GM19240 (cell line): ENCODE results near the gene SASH3.
A peak's percentile ranks its signal among the peaks of the same experiment; 100 is the strongest.

Experiments
- DNase-seq: peaks from one replicate; pipeline ENCODE4 v3.0.0; 2011; ENCODE audit warnings: low spot score; ENCODE audit not compliant: insufficient read length

Gene SASH3

DNA sequence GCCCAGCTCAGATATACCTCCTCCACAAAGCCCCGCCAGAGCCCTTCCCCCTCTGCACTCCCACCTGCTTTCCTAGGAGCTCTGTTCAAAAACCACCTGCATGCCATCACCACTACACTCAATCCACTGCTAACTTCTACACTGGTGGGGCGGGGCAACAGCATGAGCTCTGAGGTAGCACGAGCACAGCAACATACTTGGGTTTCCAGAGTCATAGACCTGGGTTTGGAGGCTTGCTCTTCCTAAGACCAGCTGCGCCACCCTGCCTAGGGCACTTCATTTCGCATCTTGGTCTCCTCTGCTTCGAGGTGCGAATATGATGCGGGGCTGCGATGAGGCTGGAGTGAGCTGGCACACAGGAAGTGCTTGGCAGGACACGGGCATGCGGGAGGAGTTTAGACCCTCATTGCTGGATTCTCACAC is 3.6 kb downstream of the SASH3 start:
- no peak for DNase-seq

GRCh38 chrX:129784371-129784770 is 4.6 kb downstream of the SASH3 start:
- no peak for DNase-seq

DNA sequence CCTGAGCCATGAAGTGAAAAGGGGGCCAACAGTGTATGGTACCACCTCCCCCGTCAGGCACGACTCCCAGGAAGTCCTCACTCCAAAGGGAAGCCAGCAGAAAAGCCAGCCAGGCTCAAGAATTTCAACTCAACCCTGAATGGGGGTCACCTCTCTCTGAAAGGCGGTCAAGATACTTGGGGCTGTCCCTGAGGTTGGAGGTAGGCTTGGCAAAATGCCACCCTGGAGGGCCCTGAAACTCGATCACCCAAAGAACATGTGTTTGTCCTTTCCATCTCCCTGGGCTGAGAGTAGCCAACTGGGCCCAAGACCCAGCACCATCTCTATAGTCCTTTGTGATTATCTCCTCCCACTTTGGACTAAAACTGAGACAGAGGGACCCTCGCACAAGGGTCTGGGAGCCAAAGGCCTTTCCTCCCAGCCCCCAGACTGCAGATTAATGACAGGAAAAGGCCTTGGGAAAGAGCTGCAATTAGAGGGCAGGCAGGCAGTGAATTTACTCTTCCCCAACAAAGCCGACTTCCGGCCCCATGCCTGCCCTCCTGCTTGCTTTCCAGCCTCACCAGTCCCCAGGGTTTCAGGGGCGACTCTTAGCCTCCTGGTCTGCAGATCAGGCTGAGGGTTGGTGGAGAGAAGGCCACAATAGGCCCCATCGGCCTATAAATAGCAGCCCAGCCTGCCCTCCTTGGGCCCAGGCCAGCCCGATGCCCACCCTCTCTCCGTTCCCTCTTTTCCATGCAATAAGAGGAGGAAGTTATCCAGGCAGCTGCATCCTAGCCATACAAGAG is 5.6 kb downstream of the SASH3 start:
- DNase-seq: no peak

DNA sequence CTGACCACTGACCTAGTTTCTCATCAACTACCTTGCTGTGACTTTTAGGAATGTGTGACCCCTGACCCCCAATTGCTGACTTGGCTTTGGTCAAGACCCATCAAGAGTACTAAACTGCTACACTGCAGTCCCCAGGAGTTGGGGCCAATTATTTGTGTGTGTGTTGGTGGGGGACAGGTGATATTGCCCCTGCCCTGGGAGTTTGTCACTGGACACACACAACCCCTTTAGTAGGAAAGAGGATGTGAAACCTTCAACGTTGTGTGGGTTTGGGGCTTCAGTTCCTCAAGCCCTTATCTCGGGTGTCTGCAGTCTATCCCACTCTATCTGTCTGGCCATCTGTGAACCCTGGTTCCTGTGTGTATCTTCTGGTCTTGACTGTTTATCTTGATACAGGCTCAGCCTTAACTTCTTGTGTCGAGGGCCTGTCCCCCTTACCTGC is 6.5 kb downstream of the SASH3 start:
- peak; percentile 45 for DNase-seq

DNA sequence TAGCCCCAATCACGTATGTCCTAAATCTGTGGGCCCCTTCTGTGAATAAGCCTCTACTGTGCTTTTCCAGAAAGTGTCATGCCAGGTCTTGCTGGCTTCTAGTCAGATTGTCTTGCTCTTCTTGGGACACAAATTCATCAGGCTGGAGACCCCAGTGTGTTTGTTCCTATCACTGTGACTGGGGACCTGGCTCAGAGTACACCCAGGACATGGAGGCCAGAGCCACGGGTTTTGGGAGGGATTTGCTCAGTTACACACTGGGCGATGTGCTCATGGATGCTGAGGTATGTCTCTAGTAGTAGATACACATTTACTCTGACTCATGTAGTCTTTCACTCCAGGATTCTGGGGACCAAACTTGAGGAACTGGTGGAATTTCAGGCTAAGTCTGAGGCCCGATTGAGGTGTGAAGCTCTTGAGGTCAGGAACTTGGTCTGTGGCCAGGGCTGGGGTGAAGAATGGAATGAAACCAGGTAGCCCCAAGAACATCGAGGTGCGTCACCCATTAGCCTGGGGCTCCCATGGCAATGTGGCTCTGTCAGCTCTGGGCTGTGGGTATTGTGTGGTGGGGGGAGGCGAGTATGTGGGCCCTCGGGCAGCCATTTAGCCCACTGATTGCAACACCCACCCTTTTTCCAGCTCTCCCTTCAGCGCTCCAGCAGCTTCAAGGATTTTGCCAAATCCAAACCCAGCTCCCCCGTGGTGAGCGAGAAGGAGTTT is 7.7 kb downstream of the SASH3 start:
- no peak for DNase-seq

GRCh38 chrX:129788527-129788926 is 8.8 kb downstream of the SASH3 start:
- no peak for DNase-seq

DNA sequence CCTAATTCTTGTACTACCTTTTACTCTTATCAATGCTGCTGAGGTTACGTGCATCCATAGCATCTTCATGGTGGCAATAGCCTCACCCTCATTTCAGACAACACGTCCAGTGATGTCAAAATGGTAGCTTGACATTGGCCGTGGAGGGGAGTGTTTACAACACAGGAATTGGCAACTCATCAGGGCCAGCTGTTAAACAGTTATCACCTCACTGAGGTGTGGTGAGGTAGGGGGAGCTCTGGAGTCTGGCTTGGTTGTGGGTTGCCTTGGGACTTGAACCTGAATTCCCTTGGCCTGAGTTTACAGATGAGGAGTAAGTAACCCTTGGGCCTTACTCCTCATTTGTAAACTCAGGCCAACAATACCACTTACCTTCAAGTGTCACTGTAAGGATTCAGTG is 10.4 kb downstream of the SASH3 start:
- DNase-seq: no peak

DNA sequence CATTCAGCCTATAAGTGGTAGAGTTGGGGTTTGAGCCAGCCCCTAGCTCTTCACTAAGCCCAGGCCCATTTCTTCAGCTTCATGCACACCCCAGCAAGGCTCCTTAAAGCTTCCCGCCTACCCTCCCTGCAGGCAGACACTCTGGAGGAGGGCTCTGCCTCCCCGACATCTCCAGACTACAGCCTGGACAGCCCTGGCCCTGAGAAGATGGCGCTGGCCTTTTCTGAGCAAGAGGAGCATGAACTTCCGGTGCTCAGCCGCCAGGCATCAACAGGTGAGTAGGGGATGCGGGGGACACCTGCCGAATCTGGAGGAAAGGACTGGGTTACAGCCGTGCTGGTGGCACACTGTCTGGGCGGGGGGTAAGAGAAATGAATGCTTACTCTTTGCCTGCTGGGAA is 11.1 kb downstream of the SASH3 start:
- DNase-seq: no peak

DNA sequence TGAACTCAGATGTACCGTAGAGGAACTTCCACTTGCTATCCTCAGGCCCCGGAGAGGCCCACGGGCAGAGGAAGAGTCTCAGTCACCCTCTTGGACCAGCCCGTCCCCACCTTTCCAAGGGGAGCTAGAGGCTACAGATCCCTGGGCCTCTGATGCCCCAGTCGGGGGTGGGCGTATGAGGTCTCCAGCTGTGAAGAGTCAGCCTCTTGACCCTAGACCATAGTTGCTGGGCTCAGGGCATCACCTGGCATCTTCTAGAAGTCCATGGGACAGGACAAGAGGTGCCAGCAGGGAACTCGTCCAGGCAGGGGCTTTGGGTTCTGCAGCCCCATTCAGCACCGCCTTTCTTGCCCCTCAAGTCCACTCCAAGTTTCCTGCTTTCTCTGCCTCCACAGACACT is 11.6 kb downstream of the SASH3 start:
- DNase-seq: no peak

- DNase-seq: no peak
Observed at GRCh38 chrX:129791961-129792570, 12.3 kb downstream of the SASH3 start.

GRCh38 chrX:129792586-129793291 is 13.0 kb downstream of the SASH3 start:
- no peak for DNase-seq

DNA sequence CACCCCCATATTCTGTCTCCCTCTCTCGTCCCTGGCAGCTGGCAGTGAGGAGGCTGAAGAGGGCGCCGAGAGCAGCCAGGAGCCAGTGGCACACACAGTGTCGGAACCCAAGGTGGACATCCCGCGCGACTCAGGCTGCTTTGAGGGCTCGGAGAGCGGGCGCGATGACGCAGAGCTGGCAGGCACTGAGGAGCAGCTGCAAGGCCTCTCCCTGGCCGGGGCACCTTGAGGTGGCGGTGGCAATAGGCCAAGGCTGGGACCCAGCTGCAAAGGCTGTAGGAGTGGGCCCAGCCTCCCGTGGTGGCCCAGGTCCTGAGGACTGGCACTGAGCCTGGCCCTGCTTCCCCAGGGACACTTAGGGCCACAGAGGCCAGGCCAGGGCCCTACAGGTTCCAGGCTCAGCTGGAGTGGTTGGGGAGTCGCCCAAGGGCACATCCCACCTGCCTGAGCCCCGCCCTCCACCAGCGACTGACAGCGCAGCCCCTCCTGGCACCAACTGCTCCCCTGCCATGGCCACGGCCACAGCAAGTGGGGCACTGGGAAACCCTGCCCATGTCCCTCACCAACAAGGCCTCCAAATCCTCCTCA is 13.9 kb downstream of the SASH3 start:
- no peak for DNase-seq

DNA sequence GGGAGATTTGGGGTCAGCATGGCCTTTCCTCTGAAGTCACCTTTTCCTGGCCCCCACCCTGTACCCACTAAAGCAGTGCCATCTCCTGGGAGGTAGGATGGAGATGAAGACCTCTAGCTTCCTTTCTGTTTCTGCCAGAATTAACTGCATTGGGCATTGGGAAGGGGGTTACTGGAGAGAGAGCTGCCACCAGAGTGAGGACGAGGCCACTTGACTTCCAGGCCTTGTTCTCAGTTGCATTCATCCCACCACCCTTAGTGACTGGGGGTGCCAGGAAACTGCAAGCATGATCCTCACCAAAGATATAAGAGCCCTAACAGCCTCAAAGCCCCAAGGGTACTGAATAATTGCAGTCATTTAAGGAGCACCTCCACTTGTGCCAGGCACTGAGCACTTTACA is 15.8 kb downstream of the SASH3 start:
- no peak for DNase-seq

DNA sequence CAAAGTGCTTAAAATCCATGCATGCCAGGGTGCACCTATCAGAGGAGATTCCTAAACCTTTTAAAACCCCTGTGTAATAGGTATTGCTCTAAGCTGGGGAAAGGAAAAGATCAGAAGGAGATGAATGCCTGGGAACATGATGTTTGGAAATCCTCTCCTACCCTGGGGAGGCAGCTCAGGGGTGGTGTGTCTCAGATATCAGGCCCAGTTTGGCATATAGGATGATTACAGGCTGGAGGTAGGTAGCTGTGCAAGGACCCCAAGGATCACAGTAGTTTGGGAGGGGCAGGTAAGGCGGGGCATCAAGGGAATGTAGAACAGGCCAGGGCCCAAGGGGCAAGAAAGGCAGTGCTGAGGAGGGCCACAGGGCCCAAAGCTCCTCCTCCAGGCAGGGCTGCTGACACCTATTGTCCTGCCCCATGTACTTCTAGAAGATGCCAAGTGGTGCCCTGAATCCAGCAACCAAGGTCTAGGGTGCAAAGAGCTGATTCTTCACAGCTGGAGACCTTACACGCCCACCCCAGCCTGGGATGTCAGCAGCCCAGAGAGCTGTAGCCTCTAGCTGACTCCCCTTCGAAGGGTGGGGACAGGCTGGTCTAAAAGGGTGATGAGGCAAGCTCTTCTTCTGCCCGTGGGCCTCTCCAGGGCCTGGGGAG is 17.6 kb downstream of the SASH3 start:
- no peak for DNase-seq

DNA sequence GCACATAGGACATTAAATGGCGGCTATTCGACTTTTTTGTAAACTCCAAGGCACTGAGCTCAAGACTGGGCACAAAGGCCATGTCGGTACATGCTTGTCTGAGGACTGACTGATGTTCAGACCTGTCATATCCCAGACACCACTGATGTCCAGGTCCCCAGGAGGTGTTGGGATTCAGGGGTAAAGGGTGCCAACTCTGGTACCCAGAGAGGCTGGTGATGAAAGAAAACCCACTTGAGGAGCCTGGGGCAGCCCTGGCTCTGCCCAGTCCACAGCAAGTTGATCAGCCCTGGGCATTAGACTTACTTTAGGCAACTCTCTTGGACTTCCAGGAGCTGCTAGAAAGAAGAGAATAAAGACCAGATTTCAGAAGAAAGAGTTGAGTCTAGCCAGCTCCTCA is 18.7 kb downstream of the SASH3 start:
- no peak for DNase-seq

- no peak for DNase-seq
Observed at GRCh38 chrX:129798888-129799287, 19.1 kb downstream of the SASH3 start.

DNA sequence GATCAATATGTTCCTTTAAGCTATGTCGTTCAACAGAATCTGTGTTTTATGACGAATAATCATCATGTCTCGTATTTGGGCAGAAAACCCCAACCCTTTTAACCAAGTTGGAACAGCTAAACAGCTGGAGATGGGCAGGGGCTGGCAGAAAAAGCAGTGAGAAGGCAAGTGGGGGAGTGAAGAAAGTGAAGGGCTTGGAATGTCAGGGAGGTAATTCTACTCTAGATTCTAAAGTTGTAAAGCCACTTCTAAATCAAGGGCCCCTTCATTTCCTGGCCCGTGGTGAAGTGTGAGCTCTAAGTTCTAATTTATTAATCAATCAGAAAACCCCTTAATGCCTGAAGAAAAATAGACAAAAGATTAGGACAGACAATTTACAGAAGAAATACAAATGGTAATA is 20.4 kb downstream of the SASH3 start:
- no peak for DNase-seq

GRCh38 chrX:129802863-129803262 is 23.1 kb downstream of the SASH3 start:
- DNase-seq: no peak

GRCh38 chrX:129804806-129805205 is 25.1 kb downstream of the SASH3 start:
- DNase-seq: no peak

DNA sequence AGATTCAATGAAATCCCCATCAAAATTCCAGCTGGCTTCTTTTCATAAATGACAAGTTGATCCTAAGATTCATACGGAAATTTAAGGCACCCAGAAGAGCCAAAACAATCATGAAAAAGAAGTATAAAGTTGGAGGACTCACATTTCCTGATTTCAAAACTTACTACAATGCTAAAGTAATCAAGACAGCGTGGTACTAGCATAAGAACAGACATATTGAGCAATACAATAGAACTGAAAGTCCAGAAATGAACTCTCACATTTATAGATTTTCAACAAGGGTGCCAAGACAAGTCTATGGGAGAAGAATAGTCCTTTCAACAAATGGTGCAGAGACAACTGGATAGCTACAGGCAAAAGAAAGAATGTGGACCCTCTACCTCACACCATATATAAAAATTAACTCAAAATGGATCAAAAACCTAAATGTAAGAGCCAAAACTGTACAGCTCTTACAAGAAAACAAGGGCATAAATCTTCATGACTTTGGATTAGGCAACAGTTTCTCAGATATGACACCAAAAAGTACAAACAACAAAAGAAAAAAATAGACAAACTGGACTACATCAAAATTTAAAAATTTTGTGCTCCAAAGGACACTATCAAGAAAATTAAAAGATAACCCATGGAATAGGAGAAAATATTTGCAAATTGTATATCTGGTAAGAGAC is 28.5 kb downstream of the SASH3 start:
- DNase-seq: no peak
